ENCODE data around the gene OPTC. TPM values are rescaled to one million over a fixed set of nuclear protein-coding genes. Genes with fewer than 3 reads are reported as not detected.

Gene OPTC
- total RNA-seq, 3 donors from 2014 or later, result not detected

DNA sequence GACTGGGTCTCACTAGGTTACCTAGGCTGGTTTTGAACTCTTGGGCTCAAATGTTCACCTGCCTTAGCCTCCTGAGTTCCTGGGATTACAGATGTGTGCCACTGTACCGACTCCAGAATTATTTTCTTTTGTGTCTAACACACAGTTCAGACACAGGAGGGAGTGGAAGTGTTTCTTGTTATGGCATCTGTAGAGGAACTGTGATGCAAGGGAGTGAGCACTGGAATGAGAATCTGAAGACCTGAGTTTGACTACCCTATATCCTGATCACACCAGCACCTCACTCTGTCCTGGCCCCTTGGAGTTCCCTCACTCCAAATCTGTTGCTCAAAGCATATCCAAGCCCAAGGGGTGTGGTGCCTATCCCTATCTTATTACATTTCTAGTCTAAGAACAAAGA is 15.2 kb downstream of the OPTC start:
- no peaks in the 10 kb centered on the region for H3K9me3 ChIP-seq
- no peaks in the 10 kb centered on the region for H3K36me3 ChIP-seq
- no peaks in the 10 kb centered on the region for H3K27me3 ChIP-seq
- intact Hi-C loops (cut with DNase I; ENCODE audit: low total_unique reads), result loop anchor here (5.0 kb wide), 1 partner anchor 543 kb away; no protein-coding TSS in a partner anchor
- no peak for DNase-seq (ENCODE audit: low spot score in 2 of 2)
- H3K4me1 ChIP-seq, result peaks cover 3 to 11% of the 10 kb centered on the region in 2 donors
- no peak overlapping the region for H3K4me3 ChIP-seq
- H3K27ac ChIP-seq, result no peak overlapping the region
- TF ChIP-seq POLR2AphosphoS5 (IDR thresholded peaks at IDR 0.05) (no peak), POLR2A (IDR thresholded peaks at IDR 0.05) (no peak)
- TF ChIP-seq, protein P1, sequence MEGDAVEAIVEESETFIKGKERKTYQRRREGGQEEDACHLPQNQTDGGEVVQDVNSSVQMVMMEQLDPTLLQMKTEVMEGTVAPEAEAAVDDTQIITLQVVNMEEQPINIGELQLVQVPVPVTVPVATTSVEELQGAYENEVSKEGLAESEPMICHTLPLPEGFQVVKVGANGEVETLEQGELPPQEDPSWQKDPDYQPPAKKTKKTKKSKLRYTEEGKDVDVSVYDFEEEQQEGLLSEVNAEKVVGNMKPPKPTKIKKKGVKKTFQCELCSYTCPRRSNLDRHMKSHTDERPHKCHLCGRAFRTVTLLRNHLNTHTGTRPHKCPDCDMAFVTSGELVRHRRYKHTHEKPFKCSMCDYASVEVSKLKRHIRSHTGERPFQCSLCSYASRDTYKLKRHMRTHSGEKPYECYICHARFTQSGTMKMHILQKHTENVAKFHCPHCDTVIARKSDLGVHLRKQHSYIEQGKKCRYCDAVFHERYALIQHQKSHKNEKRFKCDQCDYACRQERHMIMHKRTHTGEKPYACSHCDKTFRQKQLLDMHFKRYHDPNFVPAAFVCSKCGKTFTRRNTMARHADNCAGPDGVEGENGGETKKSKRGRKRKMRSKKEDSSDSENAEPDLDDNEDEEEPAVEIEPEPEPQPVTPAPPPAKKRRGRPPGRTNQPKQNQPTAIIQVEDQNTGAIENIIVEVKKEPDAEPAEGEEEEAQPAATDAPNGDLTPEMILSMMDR (IDR thresholded peaks at IDR 0.05), result no peak

DNA sequence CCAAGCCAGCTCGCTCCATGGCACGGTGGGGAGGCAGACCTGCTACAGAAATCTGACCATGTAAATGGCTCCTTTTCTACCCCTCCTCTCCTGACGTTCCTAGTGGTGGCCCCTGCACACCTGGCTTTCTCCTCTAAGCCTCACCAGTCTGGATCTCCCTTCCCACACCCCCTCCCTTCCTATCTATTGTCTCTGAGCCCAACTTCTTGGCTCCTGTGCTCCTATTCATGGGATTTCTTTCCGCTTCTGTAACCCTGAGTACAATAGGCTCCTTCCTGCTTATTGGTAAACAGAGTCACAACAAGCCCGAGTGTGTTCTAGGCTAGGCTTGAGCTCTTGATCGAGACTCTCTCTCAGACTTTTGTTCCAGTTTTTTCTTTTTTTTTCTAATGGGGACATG is 17.6 kb downstream of the OPTC start:
- Histone ChIP-seq H3K9me3 (no peaks in the 10 kb centered on the region), H3K4me1 (peaks cover 3 to 11% of the 10 kb centered on the region in 2 donors), H3K27ac (peak overlapping the region in 1 of 2 donors; percentile 59), H3K36me3 (no peaks in the 10 kb centered on the region), H3K4me3 (no peak overlapping the region), H3K27me3 (no peaks in the 10 kb centered on the region)
- TF ChIP-seq POLR2A (IDR thresholded peaks at IDR 0.05) (no peak), POLR2AphosphoS5 (IDR thresholded peaks at IDR 0.05) (no peak)
- TF ChIP-seq, protein P1 (IDR thresholded peaks at IDR 0.05), result no peak
- intact Hi-C loops (cut with DNase I; ENCODE audit: low total_unique reads), result no loop called here
- no peak for DNase-seq (ENCODE audit: low spot score in 2 of 2)

DNA sequence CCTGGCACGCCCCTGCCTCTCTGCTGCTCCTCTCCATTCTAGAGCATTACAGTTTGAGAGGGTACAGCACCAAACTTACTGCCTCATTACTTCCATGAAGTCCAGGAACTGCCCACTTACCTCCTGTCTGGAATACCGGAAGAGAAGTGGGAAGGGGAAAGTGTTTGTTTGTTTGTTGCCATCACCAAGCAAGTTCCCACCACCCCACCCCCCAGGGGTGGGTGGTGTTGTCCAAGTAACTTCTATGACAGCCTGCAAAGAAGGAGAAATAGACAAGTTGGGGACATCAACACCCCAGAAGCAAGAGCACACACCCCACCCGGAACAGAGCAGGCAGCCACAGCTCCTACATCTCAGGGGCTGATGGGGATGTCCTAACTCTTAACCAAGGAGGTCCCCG is 18.0 kb downstream of the OPTC start:
- peak overlapping the region in 1 of 2 donors; percentile 59 for H3K27ac ChIP-seq
- H3K4me3 ChIP-seq, result no peak overlapping the region
- peaks cover 3 to 11% of the 10 kb centered on the region in 2 donors for H3K4me1 ChIP-seq
- DNase-seq (ENCODE audit: low spot score in 2 of 2), result no peak
- H3K9me3 ChIP-seq, result no peaks in the 10 kb centered on the region
- intact Hi-C loops (cut with DNase I; ENCODE audit: low total_unique reads), result no loop called here
- TF ChIP-seq POLR2A (IDR thresholded peaks at IDR 0.05), result no peak
- no peak for TF ChIP-seq POLR2AphosphoS5 (IDR thresholded peaks at IDR 0.05)
- TF ChIP-seq, protein P1 (IDR thresholded peaks at IDR 0.05), result no peak
- H3K36me3 ChIP-seq, result no peaks in the 10 kb centered on the region
- no peaks in the 10 kb centered on the region for H3K27me3 ChIP-seq

DNA sequence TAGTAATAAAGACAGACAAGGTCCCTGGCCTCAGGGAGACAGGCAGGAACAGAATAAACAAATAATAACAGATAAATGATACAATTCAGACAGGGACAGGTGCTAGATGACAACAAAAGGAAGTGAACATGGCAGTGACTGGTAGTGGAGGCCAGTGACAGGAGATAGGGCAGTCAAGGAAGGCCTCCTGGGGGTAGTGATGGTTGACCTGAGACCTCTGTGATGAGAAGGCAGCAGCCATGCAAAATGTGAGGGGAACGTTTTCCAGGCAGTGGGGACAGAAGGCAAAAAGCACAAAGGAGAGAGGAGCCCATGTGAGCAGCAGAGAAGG is 18.5 kb downstream of the OPTC start:
- no peak for DNase-seq (ENCODE audit: low spot score in 2 of 2)
- intact Hi-C loops (cut with DNase I; ENCODE audit: low total_unique reads), result no loop called here
- no peak overlapping the region for H3K4me3 ChIP-seq
- no peaks in the 10 kb centered on the region for H3K36me3 ChIP-seq
- H3K27me3 ChIP-seq, result no peaks in the 10 kb centered on the region
- TF ChIP-seq, protein P1 (IDR thresholded peaks at IDR 0.05), result no peak
- TF ChIP-seq POLR2A (IDR thresholded peaks at IDR 0.05) (no peak), POLR2AphosphoS5 (IDR thresholded peaks at IDR 0.05) (no peak)
- H3K27ac ChIP-seq, result peak overlapping the region; percentile 40 to 59
- H3K4me1 ChIP-seq, result peaks cover 3 to 6% of the 10 kb centered on the region in 2 donors
- no peaks in the 10 kb centered on the region for H3K9me3 ChIP-seq

DNA sequence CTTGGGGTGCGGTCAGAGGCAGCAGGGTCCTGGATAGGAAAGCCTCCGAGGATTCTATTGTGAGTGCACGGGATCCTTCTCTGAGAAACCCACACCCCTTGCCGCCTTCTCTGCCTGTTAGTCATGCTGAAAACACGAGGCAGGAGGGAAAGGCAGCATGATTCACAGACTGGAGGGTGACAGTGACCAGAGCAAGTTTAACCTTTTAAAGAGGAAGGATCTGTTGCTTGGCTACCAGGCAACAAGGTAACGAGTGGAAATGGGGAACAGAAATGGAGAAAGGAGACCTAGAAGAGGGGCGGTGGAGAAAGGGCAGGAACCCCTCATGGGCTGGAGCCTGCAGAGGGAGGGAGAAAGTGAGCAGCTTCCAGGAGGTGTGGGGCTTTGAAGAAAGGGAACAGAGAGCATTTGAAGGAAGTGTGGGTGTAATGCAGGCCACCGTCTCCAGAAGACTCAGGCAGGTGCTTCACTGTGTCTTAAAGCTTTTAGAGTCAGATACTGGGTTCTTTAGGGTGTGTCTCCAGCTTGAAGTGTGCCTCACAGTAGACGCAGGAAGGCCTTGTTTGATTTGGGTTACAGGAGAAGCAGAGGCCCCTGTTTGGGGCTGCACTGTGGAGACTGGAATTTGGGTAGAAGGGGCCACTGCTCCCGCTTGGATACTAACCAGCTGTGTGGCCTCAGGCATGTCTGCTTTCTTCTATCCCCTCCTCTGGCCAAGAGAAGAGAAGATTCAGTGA is 19.1 kb downstream of the OPTC start:
- H3K9me3 ChIP-seq, result no peaks in the 10 kb centered on the region
- peaks cover 3% of the 10 kb centered on the region in 2 donors for H3K4me1 ChIP-seq
- intact Hi-C loops (cut with DNase I; ENCODE audit: low total_unique reads), result no loop called here
- no peak overlapping the region for H3K4me3 ChIP-seq
- peak overlapping the region; percentile 40 to 59 for H3K27ac ChIP-seq
- no peaks in the 10 kb centered on the region for H3K27me3 ChIP-seq
- DNase-seq (ENCODE audit: low spot score in 2 of 2), result peak in 1 of 2 donors; percentile 55
- TF ChIP-seq, protein P1 (IDR thresholded peaks at IDR 0.05), result no peak
- TF ChIP-seq POLR2AphosphoS5 (IDR thresholded peaks at IDR 0.05) (peak in 2 of 3 donors; percentile 34 to 66), POLR2A (IDR thresholded peaks at IDR 0.05) (no peak)
- no peaks in the 10 kb centered on the region for H3K36me3 ChIP-seq

Measured in breast epithelium (tissue), 4 donors.